ENCODE data around the gene TFR2.

Gene TFR2

DNA sequence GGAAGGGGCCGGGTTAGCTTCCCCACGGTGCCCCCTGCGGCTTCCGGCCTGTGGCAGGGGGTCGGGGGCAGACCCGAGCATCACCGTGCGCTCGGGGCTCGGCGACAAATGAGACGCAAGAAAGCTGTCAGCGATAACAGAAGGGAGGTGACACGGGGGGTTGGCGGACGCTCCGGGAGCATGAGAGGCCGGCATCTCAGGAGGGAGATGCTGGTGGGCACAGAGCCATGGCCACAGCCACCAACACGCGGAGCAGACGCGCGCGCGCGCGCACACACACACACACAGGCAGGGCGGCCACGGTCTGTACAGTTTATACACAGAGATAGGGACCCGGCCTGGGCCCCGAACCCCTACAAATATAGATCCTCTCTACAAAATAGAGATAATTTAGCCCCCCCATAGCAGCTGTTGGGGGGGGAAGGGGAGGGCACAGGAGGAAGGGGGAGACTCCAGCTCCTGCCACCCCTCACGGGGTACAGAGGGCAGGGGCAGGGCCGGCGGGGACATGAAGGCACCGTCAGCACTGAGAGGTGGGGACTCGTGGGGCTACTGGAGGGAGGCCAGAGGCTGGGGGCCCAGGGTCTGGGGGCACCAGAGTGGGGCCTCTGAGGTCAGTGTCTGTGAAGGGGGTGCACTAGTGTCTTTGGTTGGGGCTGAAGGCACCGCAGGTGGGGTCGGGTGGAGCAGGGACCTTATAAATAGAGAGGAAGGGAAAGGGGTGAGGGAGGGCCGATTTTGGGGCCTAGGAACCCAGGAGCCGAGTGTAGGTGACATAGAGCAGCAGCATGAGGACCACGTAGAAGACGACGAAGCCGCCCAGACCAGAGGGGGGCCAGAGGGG lies 66.8 kb downstream of the TFR2 start:
- TF ChIP-seq GATA3 (IDR thresholded peaks at IDR 0.05; ENCODE audit: low read depth, low read length) (no peak), GATA2 (IDR thresholded peaks at IDR 0.05; ENCODE audit: low read depth, low read length) (no peak)

DNA sequence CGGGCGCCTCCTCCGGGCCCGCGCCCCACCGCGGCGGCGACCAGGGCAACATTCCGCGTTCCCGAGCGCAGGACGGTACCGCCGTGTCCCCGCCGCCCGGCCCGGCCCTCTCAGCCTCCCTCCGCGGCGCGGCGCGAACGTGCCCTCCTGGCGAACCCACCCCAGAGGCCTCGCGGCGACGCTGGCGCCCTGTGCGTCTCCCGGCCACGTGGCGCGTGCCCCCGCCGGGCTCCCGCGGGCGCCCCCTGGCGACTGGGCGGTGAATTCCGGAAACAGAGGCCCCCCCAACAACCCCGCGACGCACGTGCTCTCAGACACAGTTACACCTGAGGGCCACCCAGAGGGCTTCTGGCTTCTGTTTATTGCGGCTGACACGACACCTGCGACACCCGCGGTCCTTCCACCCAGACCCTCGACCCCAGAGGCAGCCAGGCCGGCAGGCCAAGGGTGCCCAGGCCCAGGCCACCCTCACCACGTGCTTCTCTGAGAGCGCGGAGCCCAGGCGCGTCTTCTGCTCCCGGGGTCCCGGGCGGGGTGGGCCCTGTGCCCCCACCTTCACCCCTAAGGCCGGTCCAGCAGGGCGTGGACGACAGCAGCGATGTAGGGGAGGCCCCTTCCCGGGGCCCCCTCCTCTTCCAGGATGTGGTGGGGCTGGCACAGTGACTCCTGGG lies 67.5 kb downstream of the TFR2 start, which contains the start of gene SAP25:
Gene SAP25, minus strand, starts transcription at position 210 of the 671 bp plus-strand sequence. Its CDS starts 158 bp downstream, at position 52.
- no peak for TF ChIP-seq GATA2 (IDR thresholded peaks at IDR 0.05; ENCODE audit: low read depth, low read length)
- TF ChIP-seq GATA3 (IDR thresholded peaks at IDR 0.05; ENCODE audit: low read depth, low read length) = no peak

DNA sequence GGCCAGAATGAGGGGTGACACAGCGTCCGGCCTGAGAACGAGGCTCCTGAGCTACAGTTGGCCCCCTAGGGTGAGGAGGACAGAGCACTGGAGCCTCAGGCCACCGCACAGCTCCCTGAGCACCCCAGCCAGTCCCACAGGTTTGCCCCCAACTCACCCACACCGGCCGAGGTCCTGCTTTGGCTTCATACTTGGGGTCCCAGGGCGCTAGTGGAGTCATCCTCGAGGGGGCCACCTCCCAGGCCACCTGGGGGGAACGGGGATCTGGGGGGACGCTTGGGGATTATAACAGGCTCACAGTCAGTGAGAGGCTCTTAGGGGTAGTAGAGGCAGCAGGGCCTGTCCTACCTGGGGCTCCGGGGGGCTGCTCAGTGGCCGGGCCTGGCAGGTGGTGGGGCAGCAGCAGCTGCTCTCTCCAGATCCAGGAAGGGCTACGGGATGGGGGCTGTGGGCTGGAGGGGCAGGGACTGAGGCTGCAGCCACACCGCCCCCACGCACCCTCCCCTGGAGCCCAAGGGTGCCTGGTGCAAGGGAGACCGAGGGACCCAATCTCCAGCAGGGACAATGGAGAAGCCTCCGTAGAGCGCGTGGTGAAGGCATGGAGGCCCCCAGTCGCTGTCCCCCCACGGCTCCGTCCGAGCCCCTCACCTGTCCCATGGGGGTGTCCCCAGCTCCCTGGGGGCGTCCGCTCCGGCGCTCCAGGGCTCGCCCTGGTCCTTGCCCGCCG lies 68.2 kb downstream of the TFR2 start:
- no peak for TF ChIP-seq GATA2 (IDR thresholded peaks at IDR 0.05; ENCODE audit: low read depth, low read length)
- TF ChIP-seq GATA3 (IDR thresholded peaks at IDR 0.05; ENCODE audit: low read depth, low read length) = no peak

GRCh38 chr7:100572281-100572948 lies 68.9 kb downstream of the TFR2 start:
- TF ChIP-seq GATA2 (IDR thresholded peaks at IDR 0.05; ENCODE audit: low read depth, low read length) = no peak
- TF ChIP-seq GATA3 (IDR thresholded peaks at IDR 0.05; ENCODE audit: low read depth, low read length) = no peak

- TF ChIP-seq GATA2 (IDR thresholded peaks at IDR 0.05; ENCODE audit: low read depth, low read length) (no peak), GATA3 (IDR thresholded peaks at IDR 0.05; ENCODE audit: low read depth, low read length) (no peak)
Measured at GRCh38 chr7:100571829-100572116, 69.6 kb downstream of the TFR2 start.

- TF ChIP-seq GATA3 (IDR thresholded peaks at IDR 0.05; ENCODE audit: low read depth, low read length) = no peak
- no peak for TF ChIP-seq GATA2 (IDR thresholded peaks at IDR 0.05; ENCODE audit: low read depth, low read length)
Measured at GRCh38 chr7:100570954-100571828, 70.2 kb downstream of the TFR2 start.
